ENCODE results near the gene ABCC5.

The ABCC5 gene

GRCh38 chr3:184050217-184050847 is 32.6 kb upstream of the ABCC5 start:
- no peak overlapping the region for H3K27ac ChIP-seq (ENCODE audit: low read length)
- H3K9me3 ChIP-seq (ENCODE audit: insufficient read depth, low read length, severe bottlenecking), result no peaks in the 10 kb centered on the region
- no peak overlapping the region for H3K4me2 ChIP-seq (ENCODE audit: insufficient read depth, low read length)
- H4K20me1 ChIP-seq (ENCODE audit: insufficient read depth, low read length), result no peaks in the 10 kb centered on the region
- DNase-seq, result no peak
- no peaks in the 10 kb centered on the region for H3K36me3 ChIP-seq (ENCODE audit: insufficient read depth, low read length)
- H3K79me2 ChIP-seq (ENCODE audit: insufficient read depth, low read length), result no peaks in the 10 kb centered on the region
- no peak for ATAC-seq (ENCODE audit: insufficient read depth, low read depth)
- peaks cover 17% of the 10 kb centered on the region for H3K27me3 ChIP-seq (ENCODE audit: insufficient read depth, low read length, poor library complexity)
- no peak for TF ChIP-seq EZH2 (IDR thresholded peaks at IDR 0.05; ENCODE audit: borderline replicate concordance, low read depth, low read length, severe bottlenecking)
- TF ChIP-seq CTCF (IDR thresholded peaks at IDR 0.05; ENCODE audit: borderline replicate concordance, extremely low read depth, low read length, poor library complexity, severe bottlenecking), result no peak
- H2AFZ ChIP-seq (ENCODE audit: low read depth, low read length), result no peak overlapping the region
- no peak overlapping the region for H3K9ac ChIP-seq (ENCODE audit: low read depth, low read length)
- no peak overlapping the region for H3K4me3 ChIP-seq (ENCODE audit: low read depth in 1 of 2, low read length in 2 of 2)
- no peaks in the 10 kb centered on the region for H3K4me1 ChIP-seq (ENCODE audit: insufficient read depth, low read length)

- no peak for DNase-seq
- Histone ChIP-seq H3K36me3 (ENCODE audit: insufficient read depth, low read length) (no peaks in the 10 kb centered on the region), H3K27ac (ENCODE audit: low read length) (no peak overlapping the region), H3K79me2 (ENCODE audit: insufficient read depth, low read length) (no peaks in the 10 kb centered on the region), H3K4me2 (ENCODE audit: insufficient read depth, low read length) (no peak overlapping the region), H3K4me1 (ENCODE audit: insufficient read depth, low read length) (no peaks in the 10 kb centered on the region), H3K9me3 (ENCODE audit: insufficient read depth, low read length, severe bottlenecking) (no peaks in the 10 kb centered on the region), H4K20me1 (ENCODE audit: insufficient read depth, low read length) (no peaks in the 10 kb centered on the region), H3K27me3 (ENCODE audit: insufficient read depth, low read length, poor library complexity) (peaks cover 6% of the 10 kb centered on the region), H3K4me3 (ENCODE audit: low read depth in 1 of 2, low read length in 2 of 2) (no peak overlapping the region), H2AFZ (ENCODE audit: low read depth, low read length) (no peak overlapping the region), H3K9ac (ENCODE audit: low read depth, low read length) (no peak overlapping the region)
- TF ChIP-seq CTCF (IDR thresholded peaks at IDR 0.05; ENCODE audit: borderline replicate concordance, extremely low read depth, low read length, poor library complexity, severe bottlenecking) (no peak), EZH2 (IDR thresholded peaks at IDR 0.05; ENCODE audit: borderline replicate concordance, low read depth, low read length, severe bottlenecking) (no peak)
- no peak for ATAC-seq (ENCODE audit: insufficient read depth, low read depth)
Observed at GRCh38 chr3:184045995-184046394, 28.3 kb upstream of the ABCC5 start.

- Histone ChIP-seq H3K4me1 (ENCODE audit: insufficient read depth, low read length) (no peaks in the 10 kb centered on the region), H3K27ac (ENCODE audit: low read length) (no peak overlapping the region), H2AFZ (ENCODE audit: low read depth, low read length) (no peak overlapping the region), H3K9ac (ENCODE audit: low read depth, low read length) (no peak overlapping the region), H3K4me3 (ENCODE audit: low read depth in 1 of 2, low read length in 2 of 2) (no peak overlapping the region), H4K20me1 (ENCODE audit: insufficient read depth, low read length) (no peaks in the 10 kb centered on the region), H3K79me2 (ENCODE audit: insufficient read depth, low read length) (no peaks in the 10 kb centered on the region), H3K36me3 (ENCODE audit: insufficient read depth, low read length) (no peaks in the 10 kb centered on the region), H3K27me3 (ENCODE audit: insufficient read depth, low read length, poor library complexity) (peaks cover 18% of the 10 kb centered on the region), H3K9me3 (ENCODE audit: insufficient read depth, low read length, severe bottlenecking) (no peaks in the 10 kb centered on the region), H3K4me2 (ENCODE audit: insufficient read depth, low read length) (no peak overlapping the region)
- TF ChIP-seq CTCF (IDR thresholded peaks at IDR 0.05; ENCODE audit: borderline replicate concordance, extremely low read depth, low read length, poor library complexity, severe bottlenecking), result no peak
- no peak for TF ChIP-seq EZH2 (IDR thresholded peaks at IDR 0.05; ENCODE audit: borderline replicate concordance, low read depth, low read length, severe bottlenecking)
- no peak for DNase-seq
- ATAC-seq (ENCODE audit: insufficient read depth, low read depth), result no peak
Observed at GRCh38 chr3:184042617-184043016, 24.9 kb upstream of the ABCC5 start.

Data from DND-41 (cell line).